HEK293 (cell line): ENCODE measurements around the gene SEMA6D.

Source experiments
- CTCF ChIA-PET: fragments of 350-600 bp; formaldehyde crosslinking; extraction: SDS; loops from one replicate; lab custom pipeline; 2021; ENCODE audit warnings: antibody characterized with exemption; lab: Yijun Ruan, JAX
- POLR2A ChIA-PET: fragments of 300-600 bp; formaldehyde crosslinking; extraction: SDS; loops from one replicate; lab custom pipeline; 2020; ENCODE audit warnings: antibody characterized with exemption, inconsistent platforms; lab: Yijun Ruan, JAX
- H3K27ac ChIP-seq: fragments of 200-500 bp; sonication (Bioruptor generic); 2 replicates; pipeline ENCODE4 v1.5.1; 2014; ENCODE audit warnings: low read depth, low read length, control low read depth, inconsistent platforms; ENCODE audit errors: extremely low read depth
- H3K36me3 ChIP-seq, 2 experiments: fragments of 200-500 bp in 1 of 2; sonication (Bioruptor generic) in 1 of 2; 1 replicate in 1 of 2; 2 replicates in 1 of 2; pipeline ENCODE4 v1.5.1; 2014 to 2017; ENCODE audit warnings: inconsistent platforms in 2 of 2, low read length in 2 of 2; ENCODE audit not compliant: control insufficient read depth in 2 of 2, insufficient read depth in 1 of 2
- H3K4me1 ChIP-seq: fragments of 200-500 bp; sonication (Bioruptor generic); 2 replicates; pipeline ENCODE4 v1.5.1; 2014; ENCODE audit warnings: mild to moderate bottlenecking, low read length, inconsistent platforms; ENCODE audit not compliant: control insufficient read depth, insufficient read depth
- H3K4me3 ChIP-seq: 2 replicates; pipeline ENCODE4 v1.5.1; 2011; ENCODE audit warnings: low read depth, mild to moderate bottlenecking, control low read depth, low read length, moderate library complexity
- H3K9me3 ChIP-seq: fragments of 200-500 bp; sonication (Bioruptor generic); 2 replicates; pipeline ENCODE4 v1.5.1; 2014; ENCODE audit warnings: low read depth, low read length, inconsistent platforms; ENCODE audit not compliant: control insufficient read depth, insufficient read depth
- HOXD13 ChIP-seq: sonication (generic); formaldehyde crosslinking; IDR thresholded peaks from 2 replicates; pipeline ENCODE4 v1.8.0; 2022; ENCODE audit warnings: missing genetic modification reagents, borderline replicate concordance
- MZF1 ChIP-seq: fragments of 450-650 bp; formaldehyde crosslinking; IDR thresholded peaks from 2 replicates; pipeline ENCODE4 v1.5.1; 2017; ENCODE audit warnings: missing biosample characterization, missing genetic modification characterization, borderline replicate concordance
- PRDM1 ChIP-seq: fragments of 450-650 bp; formaldehyde crosslinking; IDR thresholded peaks from 2 replicates; pipeline ENCODE4; 2016; ENCODE audit warnings: missing biosample characterization, missing genetic modification characterization
- SCRT1 ChIP-seq: fragments of 450-650 bp; formaldehyde crosslinking; IDR thresholded peaks from 2 replicates; pipeline ENCODE4 v1.5.1; 2016; ENCODE audit warnings: missing biosample characterization, missing genetic modification characterization, borderline replicate concordance
- TRIM28 ChIP-seq: IDR thresholded peaks from 2 replicates; pipeline ENCODE4 v1.6.1; 2011; ENCODE audit warnings: low read length, control low read depth, borderline replicate concordance
- ZFP41 ChIP-seq: fragments of 450-650 bp; formaldehyde crosslinking; IDR thresholded peaks from 2 replicates; pipeline ENCODE4 v1.5.1; 2016; ENCODE audit warnings: missing biosample characterization, missing genetic modification characterization, borderline replicate concordance
- ZNF112 ChIP-seq: fragments of 450-650 bp; formaldehyde crosslinking; IDR thresholded peaks from 2 replicates; pipeline ENCODE4 v1.5.0; 2017; ENCODE audit warnings: missing biosample characterization, missing genetic modification characterization
- ZNF121 ChIP-seq: fragments of 450-650 bp; formaldehyde crosslinking; IDR thresholded peaks from 2 replicates; pipeline ENCODE4 v1.5.1; 2016; ENCODE audit warnings: missing biosample characterization, missing genetic modification characterization
- ZNF133 ChIP-seq: fragments of 450-650 bp; formaldehyde crosslinking; IDR thresholded peaks from 2 replicates; pipeline ENCODE4 v1.5.1; 2016; ENCODE audit warnings: missing biosample characterization, missing genetic modification characterization
- ZNF248 ChIP-seq: fragments of 450-650 bp; formaldehyde crosslinking; IDR thresholded peaks from 2 replicates; pipeline ENCODE4 v1.5.1; 2017; ENCODE audit warnings: missing biosample characterization, missing genetic modification characterization
- ZNF302 ChIP-seq: fragments of 450-650 bp; formaldehyde crosslinking; IDR thresholded peaks from 2 replicates; pipeline ENCODE4 v1.5.1; 2016; ENCODE audit warnings: missing biosample characterization, missing genetic modification characterization, low read depth
- ZNF366 ChIP-seq: fragments of 450-650 bp; formaldehyde crosslinking; conservative IDR thresholded peaks from 2 replicates; pipeline ENCODE4 v1.5.1; 2016; ENCODE audit warnings: missing biosample characterization, missing genetic modification characterization
- ZNF426 ChIP-seq: fragments of 450-650 bp; formaldehyde crosslinking; IDR thresholded peaks from 2 replicates; pipeline ENCODE4 v1.5.1; 2017; ENCODE audit warnings: missing biosample characterization, missing genetic modification characterization, mild to moderate bottlenecking, inconsistent platforms, moderate library complexity
- ZNF473 ChIP-seq: fragments of 450-650 bp; formaldehyde crosslinking; IDR thresholded peaks from 2 replicates; pipeline ENCODE4 v1.5.1; 2017; ENCODE audit warnings: missing biosample characterization, missing genetic modification characterization
- ZNF521 ChIP-seq: fragments of 450-650 bp; formaldehyde crosslinking; IDR thresholded peaks from 2 replicates; pipeline ENCODE4 v1.5.1; 2017; ENCODE audit warnings: missing biosample characterization, mild to moderate bottlenecking, missing genetic modification characterization
- ZNF544 ChIP-seq: fragments of 450-650 bp; formaldehyde crosslinking; IDR thresholded peaks from 2 replicates; pipeline ENCODE4 v1.5.0; 2017; ENCODE audit warnings: missing biosample characterization, missing genetic modification characterization
- ZNF555 ChIP-seq: fragments of 450-650 bp; formaldehyde crosslinking; conservative IDR thresholded peaks from 2 replicates; pipeline ENCODE4 v1.5.1; 2017; ENCODE audit warnings: missing biosample characterization, mild to moderate bottlenecking, missing genetic modification characterization, inconsistent platforms
- ZNF558 ChIP-seq: fragments of 450-650 bp; formaldehyde crosslinking; IDR thresholded peaks from 2 replicates; pipeline ENCODE4 v1.5.1; 2016; ENCODE audit warnings: missing biosample characterization, missing genetic modification characterization
- ZNF621 ChIP-seq: fragments of 450-650 bp; formaldehyde crosslinking; IDR thresholded peaks from 2 replicates; pipeline ENCODE4 v1.5.1; 2017; ENCODE audit warnings: missing biosample characterization, missing genetic modification characterization
- ZNF664 ChIP-seq: fragments of 450-650 bp; formaldehyde crosslinking; IDR thresholded peaks from 2 replicates; pipeline ENCODE4 v1.5.1; 2016; ENCODE audit warnings: missing biosample characterization, missing genetic modification characterization
- ZNF843 ChIP-seq: fragments of 450-650 bp; formaldehyde crosslinking; IDR thresholded peaks from 2 replicates; pipeline ENCODE4 v1.5.1; 2016; ENCODE audit warnings: missing biosample characterization, missing genetic modification characterization
- ZSCAN30 ChIP-seq: fragments of 450-650 bp; IDR thresholded peaks from 2 replicates; pipeline ENCODE4 v1.5.1; 2018; ENCODE audit warnings: missing biosample characterization, mild to moderate bottlenecking, missing genetic modification characterization, moderate library complexity
- TF ChIP-seq, protein P1 (sequence below): fragments of 450-650 bp; formaldehyde crosslinking; IDR thresholded peaks from 2 replicates; pipeline ENCODE4 v1.5.1; 2016; ENCODE audit warnings: missing biosample characterization, missing genetic modification characterization
- TF ChIP-seq, protein P2 (sequence below): fragments of 450-650 bp; formaldehyde crosslinking; IDR thresholded peaks from 2 replicates; pipeline ENCODE4 v1.5.1; 2016; ENCODE audit warnings: missing biosample characterization, missing genetic modification characterization
- TF ChIP-seq, protein P3 (sequence below): fragments of 450-650 bp; formaldehyde crosslinking; IDR thresholded peaks from 2 replicates; pipeline ENCODE4 v1.5.1; 2017; ENCODE audit warnings: missing biosample characterization, missing genetic modification characterization

Gene SEMA6D

DNA sequence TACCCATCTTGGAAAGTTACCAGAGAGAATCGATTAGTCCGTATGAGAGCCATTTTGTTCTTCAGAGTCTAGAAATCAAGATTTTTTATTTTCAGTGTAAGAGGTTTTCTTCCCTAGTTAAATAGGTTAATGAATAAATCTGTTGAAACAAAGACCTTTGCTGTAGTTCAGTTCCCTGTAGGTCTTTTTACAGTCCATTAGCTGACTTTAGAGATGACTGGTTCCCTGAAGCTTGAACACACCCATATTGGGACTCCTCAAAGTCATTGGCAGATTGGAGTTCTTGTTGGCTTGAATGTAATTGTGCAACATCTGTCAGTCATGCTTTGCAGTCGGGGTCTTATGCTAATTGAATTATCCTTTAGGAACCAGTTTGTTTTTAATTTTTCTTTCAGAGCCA lies 45.3 kb downstream of the SEMA6D start:
- CTCF ChIA-PET, result no interaction called here
- Histone ChIP-seq H3K36me3 (peaks cover 3 to 52% of the 10 kb centered on the region in 2 experiments; a peak in 1 of 3 replicates), H3K27ac (no peak overlapping the region), H3K4me3 (no peak overlapping the region)
- POLR2A ChIA-PET, result no interaction called here
- no peak for TF ChIP-seq ZNF473
- no peak for TF ChIP-seq ZSCAN30
- TF ChIP-seq ZNF133 (tag by site-specific recombination), result no peak
- TF ChIP-seq, all 188 proteins: peak for 0
- H3K4me1 ChIP-seq, result peaks cover 2% of the 10 kb centered on the region; the same call in 1 of the 2 replicates
- H3K9me3 ChIP-seq, result no peaks in the 10 kb centered on the region

- POLR2A ChIA-PET, result no interaction called here
- H3K36me3 ChIP-seq, result peaks cover 3 to 52% of the 10 kb centered on the region in 2 experiments; a peak in 1 of 3 replicates
- no peak overlapping the region for H3K27ac ChIP-seq
- no peaks in the 10 kb centered on the region for H3K9me3 ChIP-seq
- 0 out of 2 replicates have a peak, but pooled peaks cover 4% of the 10 kb centered on the region for H3K4me1 ChIP-seq
- TF ChIP-seq, protein P1, sequence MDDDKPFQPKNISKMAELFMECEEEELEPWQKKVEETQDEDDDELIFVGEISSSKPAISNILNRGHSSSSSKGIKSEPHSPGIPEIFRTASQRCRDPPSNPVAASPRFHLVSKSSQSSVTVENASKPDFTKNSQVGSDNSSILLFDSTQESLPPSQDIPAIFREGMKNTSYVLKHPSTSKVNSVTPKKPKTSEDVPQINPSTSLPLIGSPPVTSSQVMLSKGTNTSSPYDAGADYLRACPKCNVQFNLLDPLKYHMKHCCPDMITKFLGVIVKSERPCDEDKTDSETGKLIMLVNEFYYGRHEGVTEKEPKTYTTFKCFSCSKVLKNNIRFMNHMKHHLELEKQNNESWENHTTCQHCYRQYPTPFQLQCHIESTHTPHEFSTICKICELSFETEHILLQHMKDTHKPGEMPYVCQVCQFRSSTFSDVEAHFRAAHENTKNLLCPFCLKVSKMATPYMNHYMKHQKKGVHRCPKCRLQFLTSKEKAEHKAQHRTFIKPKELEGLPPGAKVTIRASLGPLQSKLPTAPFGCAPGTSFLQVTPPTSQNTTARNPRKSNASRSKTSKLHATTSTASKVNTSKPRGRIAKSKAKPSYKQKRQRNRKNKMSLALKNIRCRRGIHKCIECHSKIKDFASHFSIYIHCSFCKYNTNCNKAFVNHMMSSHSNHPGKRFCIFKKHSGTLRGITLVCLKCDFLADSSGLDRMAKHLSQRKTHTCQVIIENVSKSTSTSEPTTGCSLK (tag by site-specific recombination), result no peak
- TF ChIP-seq ZNF521, result no peak
- TF ChIP-seq ZFP41, result no peak
- TF ChIP-seq ZNF544 (tag by site-specific recombination), result no peak
- no peak for TF ChIP-seq ZNF555 (tag by site-specific recombination)
- no peak for TF ChIP-seq ZNF366 (tag by site-specific recombination)
- TF ChIP-seq ZNF843 (tag by site-specific recombination), result no peak
- TF ChIP-seq ZNF248 (tag by site-specific recombination), result no peak
- TF ChIP-seq PRDM1, result no peak
- CTCF ChIA-PET, result no interaction called here
- H3K4me3 ChIP-seq, result no peak overlapping the region
Observed at GRCh38 chr15:47764666-47765065, 47.4 kb downstream of the SEMA6D start.

GRCh38 chr15:47766406-47766805 lies 49.1 kb downstream of the SEMA6D start:
- POLR2A ChIA-PET, result no interaction called here
- TF ChIP-seq ZNF621 (no peak), MZF1 (tag by site-specific recombination) (no peak), ZNF664 (no peak), SCRT1 (no peak), ZNF121 (tag by site-specific recombination) (no peak), ZNF558 (no peak), ZNF544 (tag by site-specific recombination) (no peak), ZNF473 (no peak), ZFP41 (no peak), ZNF426 (no peak), HOXD13 (no peak), TRIM28 (no peak), ZNF112 (tag by site-specific recombination) (no peak), ZNF302 (no peak)
- TF ChIP-seq, protein P2, sequence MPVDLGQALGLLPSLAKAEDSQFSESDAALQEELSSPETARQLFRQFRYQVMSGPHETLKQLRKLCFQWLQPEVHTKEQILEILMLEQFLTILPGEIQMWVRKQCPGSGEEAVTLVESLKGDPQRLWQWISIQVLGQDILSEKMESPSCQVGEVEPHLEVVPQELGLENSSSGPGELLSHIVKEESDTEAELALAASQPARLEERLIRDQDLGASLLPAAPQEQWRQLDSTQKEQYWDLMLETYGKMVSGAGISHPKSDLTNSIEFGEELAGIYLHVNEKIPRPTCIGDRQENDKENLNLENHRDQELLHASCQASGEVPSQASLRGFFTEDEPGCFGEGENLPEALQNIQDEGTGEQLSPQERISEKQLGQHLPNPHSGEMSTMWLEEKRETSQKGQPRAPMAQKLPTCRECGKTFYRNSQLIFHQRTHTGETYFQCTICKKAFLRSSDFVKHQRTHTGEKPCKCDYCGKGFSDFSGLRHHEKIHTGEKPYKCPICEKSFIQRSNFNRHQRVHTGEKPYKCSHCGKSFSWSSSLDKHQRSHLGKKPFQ, result no peak
- TF ChIP-seq, protein P3, sequence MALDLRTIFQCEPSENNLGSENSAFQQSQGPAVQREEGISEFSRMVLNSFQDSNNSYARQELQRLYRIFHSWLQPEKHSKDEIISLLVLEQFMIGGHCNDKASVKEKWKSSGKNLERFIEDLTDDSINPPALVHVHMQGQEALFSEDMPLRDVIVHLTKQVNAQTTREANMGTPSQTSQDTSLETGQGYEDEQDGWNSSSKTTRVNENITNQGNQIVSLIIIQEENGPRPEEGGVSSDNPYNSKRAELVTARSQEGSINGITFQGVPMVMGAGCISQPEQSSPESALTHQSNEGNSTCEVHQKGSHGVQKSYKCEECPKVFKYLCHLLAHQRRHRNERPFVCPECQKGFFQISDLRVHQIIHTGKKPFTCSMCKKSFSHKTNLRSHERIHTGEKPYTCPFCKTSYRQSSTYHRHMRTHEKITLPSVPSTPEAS, result no peak
- peaks cover 3 to 63% of the 10 kb centered on the region in 2 experiments; a peak in 1 of 3 replicates for H3K36me3 ChIP-seq
- H3K4me1 ChIP-seq, result 0 out of 2 replicates have a peak, but pooled peaks cover 4% of the 10 kb centered on the region
- no peaks in the 10 kb centered on the region for H3K9me3 ChIP-seq
- CTCF ChIA-PET, result interaction anchor here (0.7 kb wide), 1 partner anchor 15 kb away, joined by 3 read pairs; no protein-coding TSS in a partner anchor
- no peak overlapping the region for H3K27ac ChIP-seq
- H3K4me3 ChIP-seq, result no peak overlapping the region
